ENCODE measurements around the gene PCDHGC3.

The PCDHGC3 gene

GRCh38 chr5:141506381-141507155, 30.8 kb downstream of the PCDHGC3 start:
- DNase-seq = no peak

- no peak for DNase-seq
Measured at GRCh38 chr5:141507387-141508091, 31.8 kb downstream of the PCDHGC3 start.

DNA sequence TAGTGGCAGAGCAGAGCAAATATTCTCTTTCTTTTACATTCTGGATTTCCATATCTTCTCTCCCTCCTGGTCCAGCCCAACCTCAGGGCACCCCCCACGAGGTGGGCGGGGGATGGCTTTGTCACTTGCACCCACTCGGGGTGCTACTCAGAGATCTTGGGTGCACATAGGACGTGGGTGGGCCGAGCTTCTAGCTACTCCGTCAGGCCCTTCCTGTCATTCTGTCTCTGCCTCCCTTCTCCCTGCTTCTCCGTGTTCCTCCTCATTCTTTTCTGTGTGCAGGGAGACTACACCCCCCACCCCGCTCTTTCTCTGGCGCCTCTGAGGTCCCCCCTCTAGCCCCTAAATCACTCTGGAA, 32.7 kb downstream of the PCDHGC3 start:
- peak in 3 of 56 donors; percentile 43 to 66 (median 66) for DNase-seq

DNA sequence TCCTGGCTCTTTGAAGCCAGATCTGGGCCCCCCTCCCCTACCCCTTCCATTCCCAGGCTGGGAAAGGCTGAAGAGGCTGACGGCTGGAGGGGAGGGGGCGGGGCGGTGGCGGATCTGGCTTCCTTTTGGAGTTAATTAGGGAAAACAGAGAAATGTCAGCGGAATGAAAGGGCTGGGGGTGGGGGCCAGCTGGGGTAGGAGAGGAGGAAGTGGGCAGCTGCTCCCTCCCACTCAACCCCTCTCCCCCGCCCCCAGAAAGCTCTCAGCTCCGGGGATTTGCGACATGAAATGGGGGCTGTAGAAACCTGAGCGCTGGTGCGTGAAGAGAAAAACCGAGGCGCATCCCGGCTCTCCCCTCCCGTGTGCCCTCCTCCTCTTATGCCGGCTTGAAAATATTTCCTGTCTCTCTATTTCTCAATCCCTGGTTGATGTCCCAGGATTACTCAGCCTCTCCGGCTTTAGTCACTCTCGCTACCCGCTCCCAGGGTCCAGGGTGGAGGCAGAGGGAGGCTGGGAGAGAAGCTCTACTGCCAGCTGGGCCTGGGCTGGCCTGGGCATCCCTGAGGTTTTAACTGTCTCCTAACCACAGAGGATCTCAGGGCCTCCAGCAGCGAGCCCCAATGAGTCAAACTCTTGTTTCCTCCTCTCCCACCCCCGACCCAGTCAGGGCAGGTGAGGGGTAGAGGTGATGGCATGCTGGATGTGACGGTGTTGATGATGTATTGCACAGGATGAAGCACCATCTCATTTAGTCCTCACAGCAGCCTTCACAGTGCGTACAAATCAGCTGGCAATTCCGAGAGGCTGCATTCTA, 33.2 kb downstream of the PCDHGC3 start:
- DNase-seq = peak in 29 of 56 donors; percentile 27 to 68 (median 46)

DNA sequence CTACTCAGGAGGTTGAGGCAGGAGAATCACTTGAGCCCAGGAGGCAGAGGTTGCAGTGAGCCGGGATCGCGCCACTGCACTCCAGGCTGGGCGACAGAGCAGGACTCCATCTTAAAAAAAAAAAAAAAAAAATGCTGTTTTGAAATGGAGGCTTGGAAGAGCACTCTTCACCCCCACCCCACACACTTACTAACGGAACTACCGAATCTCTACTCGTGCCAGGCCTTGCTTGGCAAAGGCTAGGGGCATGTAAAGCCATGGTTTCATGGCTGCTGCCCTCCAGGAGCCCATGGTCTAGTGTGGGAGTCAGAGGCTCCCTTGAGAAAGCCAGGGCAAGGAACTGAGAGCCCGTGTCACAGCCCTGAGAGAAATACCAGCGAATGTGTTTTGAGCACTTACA, 34.4 kb downstream of the PCDHGC3 start:
- DNase-seq = no peak

DNA sequence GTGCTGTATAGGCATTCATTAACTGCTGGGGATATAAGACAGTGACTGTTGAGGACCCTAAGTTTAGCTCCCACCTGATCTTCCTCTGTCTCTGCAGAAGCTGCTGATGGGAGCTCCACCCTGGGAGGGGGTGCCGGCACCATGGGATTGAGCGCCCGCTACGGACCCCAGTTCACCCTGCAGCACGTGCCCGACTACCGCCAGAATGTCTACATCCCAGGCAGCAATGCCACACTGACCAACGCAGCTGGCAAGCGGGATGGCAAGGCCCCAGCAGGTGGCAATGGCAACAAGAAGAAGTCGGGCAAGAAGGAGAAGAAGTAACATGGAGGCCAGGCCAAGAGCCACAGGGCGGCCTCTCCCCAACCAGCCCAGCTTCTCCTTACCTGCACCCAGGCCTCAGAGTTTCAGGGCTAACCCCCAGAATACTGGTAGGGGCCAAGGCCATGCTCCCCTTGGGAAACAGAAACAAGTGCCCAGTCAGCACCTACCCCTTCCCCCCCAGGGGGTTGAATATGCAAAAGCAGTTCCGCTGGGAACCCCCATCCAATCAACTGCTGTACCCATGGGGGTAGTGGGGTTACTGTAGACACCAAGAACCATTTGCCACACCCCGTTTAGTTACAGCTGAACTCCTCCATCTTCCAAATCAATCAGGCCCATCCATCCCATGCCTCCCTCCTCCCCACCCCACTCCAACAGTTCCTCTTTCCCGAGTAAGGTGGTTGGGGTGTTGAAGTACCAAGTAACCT, 35.3 kb downstream of the PCDHGC3 start:
- DNase-seq = no peak

- DNase-seq = no peak
Measured at GRCh38 chr5:141511771-141512325, 36.1 kb downstream of the PCDHGC3 start.

DNA sequence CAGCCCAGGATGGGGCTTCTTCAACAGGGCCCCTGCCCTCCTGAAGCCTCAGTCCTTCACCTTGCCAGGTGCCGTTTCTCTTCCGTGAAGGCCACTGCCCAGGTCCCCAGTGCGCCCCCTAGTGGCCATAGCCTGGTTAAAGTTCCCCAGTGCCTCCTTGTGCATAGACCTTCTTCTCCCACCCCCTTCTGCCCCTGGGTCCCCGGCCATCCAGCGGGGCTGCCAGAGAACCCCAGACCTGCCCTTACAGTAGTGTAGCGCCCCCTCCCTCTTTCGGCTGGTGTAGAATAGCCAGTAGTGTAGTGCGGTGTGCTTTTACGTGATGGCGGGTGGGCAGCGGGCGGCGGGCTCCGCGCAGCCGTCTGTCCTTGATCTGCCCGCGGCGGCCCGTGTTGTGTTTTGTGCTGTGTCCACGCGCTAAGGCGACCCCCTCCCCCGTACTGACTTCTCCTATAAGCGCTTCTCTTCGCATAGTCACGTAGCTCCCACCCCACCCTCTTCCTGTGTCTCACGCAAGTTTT, 36.7 kb downstream of the PCDHGC3 start:
- peak in 47 of 56 donors; percentile 24 to 90 (median 56) for DNase-seq

DNA sequence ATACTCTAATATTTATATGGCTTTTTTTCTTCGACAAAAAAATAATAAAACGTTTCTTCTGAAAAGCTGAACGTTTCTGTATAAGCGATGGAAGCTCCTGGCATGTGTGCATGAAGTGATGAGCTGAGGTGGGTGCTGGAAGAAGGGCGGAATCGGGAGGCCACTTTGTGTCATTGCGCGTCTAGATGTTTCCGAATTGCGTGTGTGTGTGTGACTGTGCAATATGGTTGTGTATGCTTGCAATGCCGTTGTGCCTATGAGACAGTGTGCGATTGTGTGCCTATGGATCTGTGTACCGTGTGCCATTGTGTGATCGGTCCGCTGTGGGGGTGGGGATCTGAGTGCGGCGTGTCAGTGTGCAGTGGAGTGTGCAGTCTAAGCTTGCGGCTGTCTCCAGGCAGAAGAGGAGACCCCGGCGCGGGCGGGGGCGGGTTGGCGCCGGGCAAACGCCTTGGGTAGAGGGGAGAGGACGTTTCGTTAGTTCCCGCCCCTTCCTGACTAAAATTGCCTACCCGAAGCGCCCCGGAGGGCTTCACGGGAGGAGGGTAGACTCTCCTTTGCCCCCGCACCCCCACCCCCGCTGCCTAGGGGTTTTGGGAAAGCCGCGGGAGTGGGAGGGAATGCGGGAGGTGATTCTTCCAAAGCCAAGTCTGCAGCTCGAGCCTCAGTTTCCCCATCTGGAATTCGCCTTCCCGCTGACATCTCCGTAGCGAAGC, 37.3 kb downstream of the PCDHGC3 start:
- DNase-seq = peak in 28 of 56 donors; percentile 28 to 83 (median 64)

DNA sequence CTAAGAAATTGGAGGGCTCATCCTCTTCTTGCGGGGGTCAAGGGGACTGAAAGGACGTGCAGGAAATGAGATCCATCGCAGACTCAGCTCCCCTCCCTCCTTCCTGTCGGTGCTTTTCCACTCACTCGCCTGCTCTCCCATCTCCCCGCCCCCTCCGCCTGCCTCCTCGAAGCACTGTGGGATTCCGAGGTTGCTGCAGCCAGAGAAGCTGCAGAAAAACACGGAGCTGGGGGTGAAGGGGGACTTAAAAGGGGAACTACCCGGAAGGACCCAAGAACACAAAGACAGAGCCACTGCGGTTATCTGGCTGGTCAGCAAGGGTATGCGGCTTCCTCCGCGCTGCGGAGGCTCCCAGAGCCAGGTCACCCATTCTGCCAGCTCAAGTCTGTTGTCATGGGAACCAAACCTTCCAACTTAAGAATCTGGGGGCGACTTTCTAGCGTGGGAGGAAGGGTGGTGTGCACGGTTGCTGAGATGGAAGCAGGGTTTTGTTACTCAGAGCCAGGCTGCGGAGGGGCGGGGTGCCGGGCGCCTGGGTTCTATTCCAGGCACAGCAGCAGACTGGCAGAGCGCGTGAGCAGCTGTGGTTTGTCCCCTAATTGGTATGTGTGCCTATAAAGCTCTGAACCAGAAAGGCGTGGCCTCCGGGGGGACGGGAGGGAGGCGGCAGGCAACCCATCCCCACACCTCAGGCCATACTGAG, 38.0 kb downstream of the PCDHGC3 start:
- peak in 53 of 56 donors; percentile 24 to 93 (median 82) for DNase-seq

DNA sequence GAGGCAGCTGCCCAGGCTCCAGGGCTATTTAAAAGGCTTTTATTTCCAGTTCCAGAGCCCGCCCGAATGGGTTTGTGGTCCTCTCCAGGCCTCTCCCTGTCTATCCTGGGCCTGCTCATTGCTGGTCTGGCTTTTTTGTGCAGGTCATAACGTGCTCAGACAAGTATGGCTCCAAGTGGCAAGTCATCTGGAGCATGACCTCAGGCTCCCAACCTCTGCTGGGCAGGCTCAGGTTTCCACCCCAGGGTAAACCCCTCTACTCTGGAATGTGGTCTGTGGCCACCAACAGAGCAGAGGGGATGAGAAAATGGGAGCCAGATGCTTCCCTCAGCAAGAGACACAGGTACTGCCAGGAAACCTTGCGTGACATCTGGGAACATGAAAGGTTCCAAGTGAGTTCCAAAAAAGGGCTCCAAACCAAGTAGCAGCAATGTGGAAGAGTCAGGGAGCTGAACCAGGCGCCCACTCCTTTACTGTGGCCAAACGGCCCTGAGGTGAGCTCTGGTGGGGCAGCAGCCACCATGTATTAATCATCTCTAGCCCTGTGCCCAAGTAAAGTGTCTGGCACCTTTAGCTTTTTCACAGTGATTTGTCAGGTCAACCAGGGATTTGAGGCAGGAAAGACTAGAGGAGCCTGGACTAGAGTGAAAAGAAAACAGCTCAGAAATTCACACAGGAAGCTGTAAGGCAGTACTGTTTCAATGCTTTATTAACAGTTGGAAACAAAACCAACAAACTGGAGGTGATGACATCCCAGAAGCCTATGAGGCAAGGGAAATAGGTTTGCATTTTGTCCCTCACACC, 38.8 kb downstream of the PCDHGC3 start:
- DNase-seq = no peak

DNA sequence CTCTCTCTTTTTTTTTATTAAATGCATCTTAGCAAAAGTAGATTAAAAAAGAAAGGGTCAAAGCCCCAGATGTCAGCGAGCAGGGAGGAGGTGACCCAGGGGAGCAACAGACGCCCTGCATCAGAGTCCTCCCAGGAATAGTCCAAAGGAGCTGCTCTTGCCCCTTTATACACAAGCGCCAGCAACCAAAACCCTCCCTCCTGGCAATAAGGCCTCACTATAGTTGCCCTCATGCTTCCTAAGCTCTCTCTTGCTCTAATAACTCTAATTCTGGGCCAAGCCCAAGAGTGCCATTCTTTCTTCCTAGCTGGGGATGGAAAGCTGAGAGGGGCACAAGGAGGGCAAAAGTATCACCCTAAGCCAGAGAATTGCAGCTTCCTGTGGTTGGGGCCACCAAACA, 39.4 kb downstream of the PCDHGC3 start:
- DNase-seq = no peak

DNA sequence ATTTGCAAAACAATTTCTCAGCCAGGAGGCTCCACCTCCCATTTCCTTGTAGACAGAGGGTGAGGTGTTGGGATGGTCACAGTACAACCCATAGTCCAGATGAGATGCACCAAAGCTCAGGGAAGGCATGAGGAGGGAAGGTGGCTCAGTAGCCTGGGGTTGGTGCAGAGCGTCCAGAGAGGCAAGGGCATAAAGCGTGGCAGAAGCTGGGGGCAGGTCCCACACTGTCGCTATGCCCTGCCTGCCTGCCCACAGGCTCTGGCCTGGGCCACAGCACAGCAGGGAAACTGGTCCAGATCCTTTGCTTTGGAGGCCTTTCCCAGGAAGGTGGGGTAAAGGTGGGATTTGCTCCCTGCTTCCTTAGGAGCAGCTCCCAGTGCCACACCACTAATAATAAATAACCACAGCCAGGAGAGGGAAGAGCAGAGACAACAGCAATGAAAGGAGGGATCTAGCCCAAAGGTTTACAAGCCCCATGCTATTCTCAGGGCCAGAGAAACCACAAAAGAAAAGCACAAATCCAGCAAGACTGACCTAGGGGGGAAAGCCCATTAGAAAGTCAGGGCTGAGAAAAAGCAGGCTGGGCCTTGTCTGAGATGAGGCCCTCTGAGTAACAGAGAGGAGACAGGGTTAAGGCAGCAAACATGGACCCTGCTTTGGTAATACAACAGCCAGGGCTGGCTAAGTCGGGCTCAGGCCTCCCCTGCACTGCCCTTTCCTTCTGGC, 40.3 kb downstream of the PCDHGC3 start:
- DNase-seq = no peak

DNA sequence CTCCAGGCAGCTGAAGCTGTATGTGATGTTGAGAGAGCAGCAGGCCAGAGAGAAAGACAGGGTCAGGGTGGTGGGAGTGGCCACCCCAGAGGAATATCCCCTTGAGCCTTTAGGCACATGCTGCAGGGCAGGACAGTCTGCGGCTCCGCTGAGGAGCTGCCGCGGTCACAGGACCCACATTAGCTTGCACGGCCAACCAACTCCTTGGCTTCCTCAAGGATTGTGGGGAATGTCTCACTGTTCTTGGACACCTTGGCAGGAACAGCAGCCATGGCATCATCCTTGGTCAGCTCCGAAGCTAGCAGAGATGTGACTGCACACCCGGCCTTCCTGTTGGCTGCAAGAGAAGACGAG, 40.9 kb downstream of the PCDHGC3 start:
- peak in 1 of 56 donors; percentile 18 for DNase-seq

DNA sequence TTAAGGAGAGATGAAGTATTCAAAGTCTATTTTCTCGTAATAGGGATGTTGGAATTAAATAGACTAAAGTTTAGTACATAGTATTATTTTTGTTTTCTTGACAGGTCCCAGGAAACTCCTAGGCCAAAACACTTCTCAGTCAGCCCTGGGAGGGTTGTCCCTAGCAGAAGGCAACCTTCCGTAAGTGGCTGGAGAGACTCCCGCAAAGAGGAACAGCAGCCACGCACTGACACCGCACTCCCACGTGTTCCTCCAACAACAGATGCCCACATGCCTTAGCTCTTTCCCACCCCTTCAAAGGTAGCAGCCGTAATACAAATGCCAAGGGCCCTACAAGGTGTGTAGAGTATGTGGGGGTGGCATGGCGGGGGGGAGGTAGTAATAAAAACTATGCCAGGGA, 41.5 kb downstream of the PCDHGC3 start:
- DNase-seq = no peak

- no peak for DNase-seq
Measured at GRCh38 chr5:141517880-141518617, 42.3 kb downstream of the PCDHGC3 start.

GRCh38 chr5:141518618-141519015, 42.9 kb downstream of the PCDHGC3 start:
- DNase-seq = no peak

Measured in nucleus accumbens (tissue), 56 donors.